ENCODE measurements around the gene DRG2. TPM values are rescaled to one million over a fixed set of nuclear protein-coding genes. Genes with fewer than 3 reads are reported as not detected.

DRG2 gene
- total and polyA plus RNA-seq, 2 of the 13 experiments (the other 11 are each of a cell fraction or from before 2014, with no cell fraction given) = 20.1 to 26.6 TPM

DNA sequence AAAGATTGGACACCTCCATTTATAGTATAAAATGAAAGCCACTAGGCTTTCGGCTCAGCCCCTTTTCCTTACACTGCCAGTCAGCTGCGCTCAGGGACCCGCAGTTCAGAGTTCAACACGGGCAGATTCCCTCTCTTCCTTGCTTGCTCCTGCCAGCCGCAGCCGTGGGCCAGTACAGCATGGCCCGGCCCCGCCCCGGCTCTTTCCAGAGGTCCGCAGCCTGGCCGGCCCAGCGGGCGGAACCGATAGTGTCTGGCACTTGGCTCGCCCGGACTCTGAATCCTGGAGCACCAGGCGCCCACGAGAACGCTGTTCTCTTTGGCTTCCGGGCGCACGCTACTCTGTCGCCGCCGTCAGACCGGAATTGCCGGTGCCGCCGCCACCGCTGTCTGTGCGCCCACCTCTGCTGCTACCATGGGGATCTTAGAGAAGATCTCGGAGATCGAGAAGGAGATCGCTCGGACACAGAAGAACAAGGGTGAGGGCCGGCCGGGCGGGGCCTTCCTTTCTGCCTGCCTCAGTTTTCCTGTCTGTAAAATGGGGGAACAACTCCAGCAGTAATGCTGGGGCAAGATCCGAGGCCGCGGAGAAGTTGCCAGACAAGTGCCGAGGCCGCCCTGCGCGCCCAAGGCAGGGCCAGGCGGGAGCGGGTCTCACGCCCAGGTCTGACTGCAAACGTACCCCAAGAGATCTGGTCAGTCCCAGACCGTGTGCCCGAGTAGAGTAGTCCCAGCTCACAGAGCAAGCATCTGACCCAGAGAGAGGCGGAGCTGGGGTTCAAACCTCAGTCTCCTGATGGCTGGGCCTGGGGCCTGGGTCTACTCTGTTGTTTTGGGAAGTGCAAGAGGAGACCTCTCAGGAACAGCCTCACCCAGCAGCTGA, at the start of gene DRG2 (continued):
- TF ChIP-seq, protein P1, sequence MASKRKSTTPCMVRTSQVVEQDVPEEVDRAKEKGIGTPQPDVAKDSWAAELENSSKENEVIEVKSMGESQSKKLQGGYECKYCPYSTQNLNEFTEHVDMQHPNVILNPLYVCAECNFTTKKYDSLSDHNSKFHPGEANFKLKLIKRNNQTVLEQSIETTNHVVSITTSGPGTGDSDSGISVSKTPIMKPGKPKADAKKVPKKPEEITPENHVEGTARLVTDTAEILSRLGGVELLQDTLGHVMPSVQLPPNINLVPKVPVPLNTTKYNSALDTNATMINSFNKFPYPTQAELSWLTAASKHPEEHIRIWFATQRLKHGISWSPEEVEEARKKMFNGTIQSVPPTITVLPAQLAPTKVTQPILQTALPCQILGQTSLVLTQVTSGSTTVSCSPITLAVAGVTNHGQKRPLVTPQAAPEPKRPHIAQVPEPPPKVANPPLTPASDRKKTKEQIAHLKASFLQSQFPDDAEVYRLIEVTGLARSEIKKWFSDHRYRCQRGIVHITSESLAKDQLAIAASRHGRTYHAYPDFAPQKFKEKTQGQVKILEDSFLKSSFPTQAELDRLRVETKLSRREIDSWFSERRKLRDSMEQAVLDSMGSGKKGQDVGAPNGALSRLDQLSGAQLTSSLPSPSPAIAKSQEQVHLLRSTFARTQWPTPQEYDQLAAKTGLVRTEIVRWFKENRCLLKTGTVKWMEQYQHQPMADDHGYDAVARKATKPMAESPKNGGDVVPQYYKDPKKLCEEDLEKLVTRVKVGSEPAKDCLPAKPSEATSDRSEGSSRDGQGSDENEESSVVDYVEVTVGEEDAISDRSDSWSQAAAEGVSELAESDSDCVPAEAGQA (IDR thresholded peaks at IDR 0.05; ENCODE audit: low read depth) = peak; percentile 86
- TF ChIP-seq, protein P1 (CRISPR knock-in tag; IDR thresholded peaks at IDR 0.05; ENCODE audit: borderline replicate concordance) = no peak
- TF ChIP-seq, protein P2, sequence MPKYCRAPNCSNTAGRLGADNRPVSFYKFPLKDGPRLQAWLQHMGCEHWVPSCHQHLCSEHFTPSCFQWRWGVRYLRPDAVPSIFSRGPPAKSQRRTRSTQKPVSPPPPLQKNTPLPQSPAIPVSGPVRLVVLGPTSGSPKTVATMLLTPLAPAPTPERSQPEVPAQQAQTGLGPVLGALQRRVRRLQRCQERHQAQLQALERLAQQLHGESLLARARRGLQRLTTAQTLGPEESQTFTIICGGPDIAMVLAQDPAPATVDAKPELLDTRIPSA (CRISPR knock-in tag; IDR thresholded peaks at IDR 0.05; ENCODE audit: borderline replicate concordance) = peak; percentile 40; the same call in 1 of the 2 replicates
- TF ChIP-seq PAF1 (CRISPR knock-in tag; IDR thresholded peaks at IDR 0.05) (no peak), FOXA3 (CRISPR knock-in tag; IDR thresholded peaks at IDR 0.05) (peak; percentile 83), REL (CRISPR knock-in tag; conservative IDR thresholded peaks at IDR 0.05) (0 out of 2 replicates have a peak, but pooled peaks have one; percentile 64), TBX2 (CRISPR knock-in tag; IDR thresholded peaks at IDR 0.05; ENCODE audit: borderline replicate concordance) (peak; percentile 93), ZMYM2 (CRISPR knock-in tag; IDR thresholded peaks at IDR 0.05) (peak; percentile 63)
- TF ChIP-seq, protein P3, sequence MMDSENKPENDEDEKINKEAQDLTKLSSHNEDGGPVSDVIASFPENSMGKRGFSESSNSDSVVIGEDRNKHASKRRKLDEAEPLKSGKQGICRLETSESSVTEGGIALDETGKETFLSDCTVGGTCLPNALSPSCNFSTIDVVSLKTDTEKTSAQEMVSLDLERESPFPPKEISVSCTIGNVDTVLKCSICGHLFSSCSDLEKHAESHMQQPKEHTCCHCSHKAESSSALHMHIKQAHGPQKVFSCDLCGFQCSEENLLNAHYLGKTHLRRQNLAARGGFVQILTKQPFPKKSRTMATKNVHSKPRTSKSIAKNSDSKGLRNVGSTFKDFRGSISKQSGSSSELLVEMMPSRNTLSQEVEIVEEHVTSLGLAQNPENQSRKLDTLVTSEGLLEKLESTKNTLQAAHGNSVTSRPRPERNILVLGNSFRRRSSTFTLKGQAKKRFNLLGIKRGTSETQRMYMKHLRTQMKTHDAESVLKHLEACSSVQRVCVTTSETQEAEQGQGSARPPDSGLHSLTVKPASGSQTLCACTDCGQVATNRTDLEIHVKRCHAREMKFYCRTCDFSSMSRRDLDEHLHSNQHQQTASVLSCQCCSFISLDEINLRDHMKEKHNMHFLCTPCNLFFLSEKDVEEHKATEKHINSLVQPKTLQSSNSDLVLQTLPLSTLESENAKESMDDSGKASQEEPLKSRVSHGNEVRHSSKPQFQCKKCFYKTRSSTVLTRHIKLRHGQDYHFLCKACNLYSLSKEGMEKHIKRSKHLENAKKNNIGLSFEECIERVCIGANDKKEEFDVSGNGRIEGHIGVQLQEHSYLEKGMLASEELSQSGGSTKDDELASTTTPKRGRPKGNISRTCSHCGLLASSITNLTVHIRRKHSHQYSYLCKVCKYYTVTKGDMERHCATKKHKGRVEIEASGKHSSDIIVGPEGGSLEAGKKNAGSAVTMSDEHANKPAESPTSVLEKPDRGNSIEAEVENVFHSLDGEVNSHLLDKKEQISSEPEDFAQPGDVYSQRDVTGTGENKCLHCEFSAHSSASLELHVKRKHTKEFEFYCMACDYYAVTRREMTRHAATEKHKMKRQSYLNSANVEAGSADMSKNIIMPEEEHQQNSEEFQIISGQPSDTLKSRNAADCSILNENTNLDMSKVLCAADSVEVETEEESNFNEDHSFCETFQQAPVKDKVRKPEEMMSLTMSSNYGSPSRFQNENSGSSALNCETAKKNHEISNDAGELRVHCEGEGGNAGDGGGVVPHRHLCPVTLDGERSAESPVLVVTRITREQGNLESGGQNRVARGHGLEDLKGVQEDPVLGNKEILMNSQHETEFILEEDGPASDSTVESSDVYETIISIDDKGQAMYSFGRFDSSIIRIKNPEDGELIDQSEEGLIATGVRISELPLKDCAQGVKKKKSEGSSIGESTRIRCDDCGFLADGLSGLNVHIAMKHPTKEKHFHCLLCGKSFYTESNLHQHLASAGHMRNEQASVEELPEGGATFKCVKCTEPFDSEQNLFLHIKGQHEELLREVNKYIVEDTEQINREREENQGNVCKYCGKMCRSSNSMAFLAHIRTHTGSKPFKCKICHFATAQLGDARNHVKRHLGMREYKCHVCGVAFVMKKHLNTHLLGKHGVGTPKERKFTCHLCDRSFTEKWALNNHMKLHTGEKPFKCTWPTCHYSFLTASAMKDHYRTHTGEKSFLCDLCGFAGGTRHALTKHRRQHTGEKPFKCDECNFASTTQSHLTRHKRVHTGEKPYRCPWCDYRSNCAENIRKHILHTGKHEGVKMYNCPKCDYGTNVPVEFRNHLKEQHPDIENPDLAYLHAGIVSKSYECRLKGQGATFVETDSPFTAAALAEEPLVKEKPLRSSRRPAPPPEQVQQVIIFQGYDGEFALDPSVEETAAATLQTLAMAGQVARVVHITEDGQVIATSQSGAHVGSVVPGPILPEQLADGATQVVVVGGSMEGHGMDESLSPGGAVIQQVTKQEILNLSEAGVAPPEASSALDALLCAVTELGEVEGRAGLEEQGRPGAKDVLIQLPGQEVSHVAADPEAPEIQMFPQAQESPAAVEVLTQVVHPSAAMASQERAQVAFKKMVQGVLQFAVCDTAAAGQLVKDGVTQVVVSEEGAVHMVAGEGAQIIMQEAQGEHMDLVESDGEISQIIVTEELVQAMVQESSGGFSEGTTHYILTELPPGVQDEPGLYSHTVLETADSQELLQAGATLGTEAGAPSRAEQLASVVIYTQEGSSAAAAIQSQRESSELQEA (CRISPR knock-in tag; IDR thresholded peaks at IDR 0.05; ENCODE audit: not compliant biosample characterization) = peak; percentile 83
- TF ChIP-seq, protein P4, sequence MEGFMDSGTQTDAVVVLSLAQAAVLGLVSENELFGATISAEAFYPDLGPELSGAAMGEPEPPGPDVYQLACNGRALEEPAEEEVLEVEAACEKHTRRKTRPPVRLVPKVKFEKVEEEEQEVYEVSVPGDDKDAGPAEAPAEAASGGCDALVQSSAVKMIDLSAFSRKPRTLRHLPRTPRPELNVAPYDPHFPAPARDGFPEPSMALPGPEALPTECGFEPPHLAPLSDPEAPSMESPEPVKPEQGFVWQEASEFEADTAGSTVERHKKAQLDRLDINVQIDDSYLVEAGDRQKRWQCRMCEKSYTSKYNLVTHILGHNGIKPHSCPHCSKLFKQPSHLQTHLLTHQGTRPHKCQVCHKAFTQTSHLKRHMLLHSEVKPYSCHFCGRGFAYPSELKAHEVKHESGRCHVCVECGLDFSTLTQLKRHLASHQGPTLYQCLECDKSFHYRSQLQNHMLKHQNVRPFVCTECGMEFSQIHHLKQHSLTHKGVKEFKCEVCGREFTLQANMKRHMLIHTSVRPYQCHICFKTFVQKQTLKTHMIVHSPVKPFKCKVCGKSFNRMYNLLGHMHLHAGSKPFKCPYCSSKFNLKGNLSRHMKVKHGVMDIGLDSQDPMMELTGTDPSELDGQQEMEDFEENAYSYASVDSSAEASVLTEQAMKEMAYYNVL (CRISPR knock-in tag; IDR thresholded peaks at IDR 0.05; ENCODE audit: borderline replicate concordance) = peak; percentile 88; the same call in 1 of the 2 replicates

Data from HepG2 (cell line).